BJ (cell line): Measurements from ENCODE around the gene HMCN1. TPM values are rescaled to one million over a fixed set of nuclear protein-coding genes. Genes with fewer than 3 reads are reported as not detected.

ENCODE experiments used
- CTCF ChIA-PET: fragments of 350-600 bp; formaldehyde crosslinking; extraction: SDS; loops from one replicate; lab custom pipeline; 2021; ENCODE audit warnings: antibody characterized with exemption, inconsistent platforms; lab: Yijun Ruan, JAX
- POLR2A ChIA-PET: fragments of 300-600 bp; sonication (Branson Sonifier 250); formaldehyde crosslinking; extraction: SDS; loops from one replicate; lab custom pipeline; 2021; ENCODE audit warnings: antibody characterized with exemption; lab: Charles Lee
- DNase-seq: peaks from one replicate; pipeline ENCODE4 v3.0.0-alpha.2; 2011; ENCODE audit warnings: low read depth
- H3K27me3 ChIP-seq: 2 replicates; pipeline ENCODE4 v1.6.0; 2011; ENCODE audit warnings: low read length; ENCODE audit not compliant: control insufficient read depth, insufficient read depth
- H3K36me3 ChIP-seq: 2 replicates; pipeline ENCODE4 v1.5.1; 2011; ENCODE audit warnings: low read length; ENCODE audit not compliant: control insufficient read depth, insufficient read depth
- H3K4me3 ChIP-seq: 2 replicates; pipeline ENCODE4 v1.5.1; 2011; ENCODE audit warnings: low read depth, mild to moderate bottlenecking, control low read depth, low read length
- polyA plus RNA-seq: library from polyadenylated mRNA; depleted of rRNA; stranded (reverse); fragments of >200 nt; gene quantifications from 2 replicates; pipeline ENCODE4 v1.2.3, GENCODE V29; 2011
- TF ChIP-seq, protein P1 (sequence below): IDR thresholded peaks from 2 replicates; pipeline ENCODE4 v1.5.1; 2011; ENCODE audit warnings: low read depth, mild to moderate bottlenecking, control low read depth, inconsistent platforms, low read length, moderate library complexity; ENCODE audit not compliant: insufficient read depth

Gene HMCN1
- polyA plus RNA-seq, 1 experiment = 13.3 TPM

DNA sequence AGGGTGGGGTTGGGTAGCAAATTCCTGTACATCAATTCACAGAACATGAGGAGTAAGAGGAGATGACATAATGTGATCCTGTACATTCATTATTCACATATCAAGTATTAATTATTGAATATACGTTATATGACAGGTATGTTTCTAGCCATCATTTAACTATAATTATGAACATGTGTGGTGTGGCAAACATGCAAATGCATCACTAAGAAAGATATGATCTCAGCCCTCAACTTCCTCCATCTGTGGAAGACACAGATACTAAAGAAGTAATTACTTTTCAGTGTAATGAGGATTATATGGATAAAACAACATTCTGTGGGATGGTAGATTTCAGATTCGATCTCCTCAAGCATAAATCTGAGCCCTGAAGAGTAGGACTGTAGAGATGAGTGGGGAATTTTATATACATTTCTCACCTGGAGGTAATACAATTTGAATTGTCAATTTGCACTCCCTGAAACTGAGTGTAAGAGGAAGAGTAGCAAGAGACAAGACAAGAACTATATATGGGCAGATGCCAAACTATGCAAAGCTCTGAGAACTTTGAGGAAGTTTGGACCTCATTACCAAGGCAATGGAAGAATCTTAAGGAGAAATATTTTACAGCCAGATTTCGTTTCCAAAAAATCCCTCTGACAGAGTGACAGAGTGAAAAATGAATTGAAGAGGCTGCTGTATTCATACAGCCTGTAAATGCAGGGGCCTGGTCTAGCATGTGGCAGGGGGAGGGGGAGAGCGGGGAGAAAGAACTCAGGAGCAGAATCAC, 365.3 kb downstream of the HMCN1 start:
- ChIA-PET POLR2A (no interaction called here), CTCF (no interaction called here)
- H3K4me3 ChIP-seq = no peak overlapping the region

DNA sequence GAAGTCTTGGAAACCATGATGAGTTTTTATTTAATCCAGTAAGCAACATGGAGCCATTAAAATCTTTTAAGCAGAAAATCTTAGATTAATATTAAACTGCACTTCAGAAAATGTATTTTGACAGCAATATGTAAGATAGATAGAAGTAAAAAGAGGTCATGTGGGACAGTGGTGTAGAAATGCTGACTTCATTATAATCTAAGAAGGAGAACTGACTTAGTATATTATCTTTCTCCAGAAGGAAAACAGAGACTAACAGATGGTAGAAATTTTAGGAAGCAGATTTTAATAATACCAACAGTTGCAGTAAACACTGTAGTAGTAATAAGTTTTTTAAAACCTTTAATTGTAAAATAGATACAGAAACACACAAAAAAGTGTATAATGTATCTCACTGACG, 367.9 kb downstream of the HMCN1 start:
- H3K4me3 ChIP-seq = no peak overlapping the region
- CTCF ChIA-PET = no interaction called here
- H3K27me3 ChIP-seq = no peaks in the 10 kb centered on the region
- TF ChIP-seq, protein P1, sequence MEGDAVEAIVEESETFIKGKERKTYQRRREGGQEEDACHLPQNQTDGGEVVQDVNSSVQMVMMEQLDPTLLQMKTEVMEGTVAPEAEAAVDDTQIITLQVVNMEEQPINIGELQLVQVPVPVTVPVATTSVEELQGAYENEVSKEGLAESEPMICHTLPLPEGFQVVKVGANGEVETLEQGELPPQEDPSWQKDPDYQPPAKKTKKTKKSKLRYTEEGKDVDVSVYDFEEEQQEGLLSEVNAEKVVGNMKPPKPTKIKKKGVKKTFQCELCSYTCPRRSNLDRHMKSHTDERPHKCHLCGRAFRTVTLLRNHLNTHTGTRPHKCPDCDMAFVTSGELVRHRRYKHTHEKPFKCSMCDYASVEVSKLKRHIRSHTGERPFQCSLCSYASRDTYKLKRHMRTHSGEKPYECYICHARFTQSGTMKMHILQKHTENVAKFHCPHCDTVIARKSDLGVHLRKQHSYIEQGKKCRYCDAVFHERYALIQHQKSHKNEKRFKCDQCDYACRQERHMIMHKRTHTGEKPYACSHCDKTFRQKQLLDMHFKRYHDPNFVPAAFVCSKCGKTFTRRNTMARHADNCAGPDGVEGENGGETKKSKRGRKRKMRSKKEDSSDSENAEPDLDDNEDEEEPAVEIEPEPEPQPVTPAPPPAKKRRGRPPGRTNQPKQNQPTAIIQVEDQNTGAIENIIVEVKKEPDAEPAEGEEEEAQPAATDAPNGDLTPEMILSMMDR = no peak
- no peaks in the 10 kb centered on the region for H3K36me3 ChIP-seq
- POLR2A ChIA-PET = interaction anchor here (0.7 kb wide), 1 partner anchor 11 kb away, joined by 3 read pairs; no protein-coding TSS in a partner anchor
- DNase-seq = no peak

More for the DNA sequence above, 365.3 kb downstream of the HMCN1 start:
- no peaks in the 10 kb centered on the region for H3K27me3 ChIP-seq
- DNase-seq = no peak
- TF ChIP-seq, protein P1 = no peak
- no peaks in the 10 kb centered on the region for H3K36me3 ChIP-seq

DNA sequence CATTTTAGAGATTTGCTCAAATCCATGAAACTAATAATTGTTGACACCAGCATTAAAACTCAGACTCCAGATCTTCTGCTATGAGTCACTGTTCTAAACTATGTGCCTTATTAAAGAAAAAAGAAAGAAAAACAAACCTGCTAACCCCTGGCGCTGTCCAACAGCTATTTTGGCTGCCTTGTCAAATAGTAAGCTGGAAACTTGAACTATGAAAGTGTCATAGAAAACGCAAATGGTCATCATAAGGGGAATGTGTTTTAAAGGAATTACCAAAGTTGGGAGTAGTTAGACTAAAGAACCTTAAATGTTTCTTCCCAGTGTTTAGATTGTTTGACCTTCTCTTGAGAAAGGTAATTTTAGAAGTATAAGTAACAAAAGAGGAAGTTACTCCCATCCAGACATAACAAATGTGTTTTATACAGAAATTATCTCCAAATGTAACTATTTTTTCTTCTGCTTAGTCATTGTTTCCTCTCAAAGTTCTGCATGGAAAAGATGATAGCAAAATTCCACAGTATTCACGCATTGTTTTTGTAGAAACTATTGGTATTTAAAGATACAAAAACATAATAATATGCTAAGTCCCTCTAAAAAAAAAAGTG, 368.5 kb downstream of the HMCN1 start:
- H3K4me3 ChIP-seq = no peak overlapping the region
- CTCF ChIA-PET = no interaction called here
- POLR2A ChIA-PET = interaction anchor here (0.6 to 0.7 kb wide), 2 partner anchors 11 to 133 kb away, joined by 3 read pairs; no protein-coding TSS in a partner anchor
- H3K36me3 ChIP-seq = no peaks in the 10 kb centered on the region
- DNase-seq = peak; percentile 69
- TF ChIP-seq, protein P1 = no peak
- no peaks in the 10 kb centered on the region for H3K27me3 ChIP-seq

DNA sequence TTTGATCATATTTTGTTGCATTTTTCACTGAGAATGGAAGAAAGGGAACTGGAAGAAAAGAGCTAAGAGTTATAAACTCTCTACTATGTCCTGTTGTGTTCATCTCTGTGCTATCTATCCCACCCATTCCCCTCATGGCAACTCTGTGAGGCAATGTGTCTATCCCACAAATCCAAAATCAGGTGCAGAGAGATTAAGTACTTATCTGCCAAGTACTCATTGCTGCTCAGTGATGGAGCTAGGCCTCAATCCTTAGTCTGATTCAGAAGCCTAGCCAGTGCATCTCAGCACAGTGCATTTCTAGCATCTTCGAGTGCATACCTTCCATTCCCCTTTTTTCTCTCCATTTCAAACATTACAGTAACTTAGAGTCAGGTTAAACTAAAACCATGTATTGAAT, 370.3 kb downstream of the HMCN1 start:
- POLR2A ChIA-PET = no interaction called here
- Histone ChIP-seq H3K4me3 (no peak overlapping the region), H3K36me3 (no peaks in the 10 kb centered on the region), H3K27me3 (no peaks in the 10 kb centered on the region)
- no peak for DNase-seq
- TF ChIP-seq, protein P1 = no peak
- CTCF ChIA-PET = no interaction called here

DNA sequence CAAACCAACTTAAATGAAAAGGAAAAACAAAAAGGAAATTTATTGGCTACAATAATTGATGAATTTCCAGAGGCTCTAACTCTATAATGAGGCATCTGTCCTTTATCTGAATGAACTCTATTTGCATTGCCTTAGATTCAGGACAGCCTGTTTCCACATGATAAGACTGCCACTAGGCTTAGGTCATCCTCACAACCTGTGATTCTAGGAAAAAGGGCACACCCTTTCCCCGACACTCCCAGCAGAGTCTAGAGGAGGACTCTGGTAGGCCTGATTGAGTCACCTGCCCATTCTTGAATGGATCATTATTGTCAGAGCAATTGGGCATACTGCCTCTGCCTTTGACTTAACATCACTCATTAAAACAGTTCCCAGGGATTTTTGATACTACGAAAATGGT, 378.1 kb downstream of the HMCN1 start:
- Histone ChIP-seq H3K4me3 (no peak overlapping the region), H3K27me3 (no peaks in the 10 kb centered on the region), H3K36me3 (no peaks in the 10 kb centered on the region)
- TF ChIP-seq, protein P1 = no peak
- ChIA-PET POLR2A (no interaction called here), CTCF (no interaction called here)
- no peak for DNase-seq
